Fibroblast of lung (primary cell): Measurements from ENCODE around the gene DNAJC8. TPM values are rescaled to one million over a fixed set of nuclear protein-coding genes. Genes with fewer than 3 reads are reported as not detected.

Experiments
- DNase-seq, 2 donors: peaks; one replicate each; pipeline versions ENCODE4 v3.0.0 to v3.0.0-alpha.2; 2010; ENCODE audit warnings: low read depth in 2 of 2
- H2AFZ ChIP-seq: 2 replicates; pipeline ENCODE4 v1.5.1; 2012; ENCODE audit warnings: low read length, control low read depth, inconsistent platforms
- H3K27ac ChIP-seq: 2 replicates; pipeline ENCODE4 v1.5.1; 2011; ENCODE audit warnings: low read length, control low read depth; ENCODE audit not compliant: insufficient read depth
- H3K27me3 ChIP-seq: 2 replicates; pipeline ENCODE4 v1.5.1; 2011; ENCODE audit warnings: mild to moderate bottlenecking, low read length; ENCODE audit not compliant: control insufficient read depth, insufficient read depth
- H3K36me3 ChIP-seq: 2 replicates; pipeline ENCODE4 v1.5.1; 2011; ENCODE audit warnings: low read length; ENCODE audit not compliant: control insufficient read depth, insufficient read depth
- H3K4me1 ChIP-seq: 2 replicates; pipeline ENCODE4 v1.5.1; 2011; ENCODE audit warnings: low read length; ENCODE audit not compliant: control insufficient read depth, insufficient read depth; ENCODE audit errors: extremely low read depth
- H3K4me2 ChIP-seq: 2 replicates; pipeline ENCODE4 v1.5.1; 2011; ENCODE audit warnings: low read length, control low read depth; ENCODE audit not compliant: insufficient read depth; ENCODE audit errors: extremely low read depth
- H3K4me3 ChIP-seq, 4 experiments: fragments of 200-600 bp in 1 of 4; sonication (generic) in 1 of 4; replicated peaks in 1 of 4; 2 replicates each; pipeline ENCODE4 v1.5.1; 2011 to 2016; ENCODE audit warnings: low read length in 4 of 4, low read depth in 3 of 4, mild to moderate bottlenecking in 3 of 4, control low read depth in 2 of 4, inconsistent platforms in 1 of 4, mixed read lengths in 1 of 4; ENCODE audit not compliant: insufficient read depth in 1 of 4; ENCODE audit errors: control extremely low read depth in 1 of 4
- H3K79me2 ChIP-seq: 2 replicates; pipeline ENCODE4 v1.5.1; 2012; ENCODE audit warnings: mild to moderate bottlenecking, low read length, inconsistent platforms; ENCODE audit not compliant: control insufficient read depth, insufficient read depth
- H3K9ac ChIP-seq: 2 replicates; pipeline ENCODE4 v1.5.1; 2011; ENCODE audit warnings: mild to moderate bottlenecking, low read length, control low read depth; ENCODE audit not compliant: insufficient read depth
- H3K9me3 ChIP-seq: 2 replicates; pipeline ENCODE4 v1.5.1; 2012; ENCODE audit warnings: low read depth, low read length; ENCODE audit not compliant: control insufficient read depth, insufficient read depth
- H4K20me1 ChIP-seq: 2 replicates; pipeline ENCODE4 v1.5.1; 2011; ENCODE audit warnings: low read length; ENCODE audit not compliant: control insufficient read depth, insufficient read depth; ENCODE audit errors: extremely low read depth
- EZH2 ChIP-seq: IDR thresholded peaks from 2 replicates; pipeline ENCODE4 v1.5.1; 2012; ENCODE audit warnings: low read length, control low read depth, mild to moderate bottlenecking; ENCODE audit errors: missing control alignments
- polyA plus RNA-seq, 2 donors: library from polyadenylated mRNA; depleted of rRNA in 1 of 2; stranded (reverse) in 1 of 2; unstranded in 1 of 2; fragments of >200 nt; gene quantifications; 2 replicates each; pipeline ENCODE4 v1.2.1, GENCODE V29; 2011 to 2012; ENCODE audit warnings: missing spikeins in 1 of 2
- total RNA-seq: library from RNA; depleted of rRNA; stranded (reverse); fragments of >200 nt; gene quantifications from 2 replicates; pipeline ENCODE4 v1.2.1, GENCODE V29; 2014
- TF ChIP-seq, protein P1 (sequence below), 2 donors: IDR thresholded peaks in 1 of 2; conservative IDR thresholded peaks in 1 of 2; 1 replicate in 1 of 2; 2 replicates in 1 of 2; pipeline ENCODE4 v1.5.1; 2011 to 2012; ENCODE audit warnings: low read length in 2 of 2, control low read depth in 1 of 2, inconsistent platforms in 1 of 2, low read depth in 1 of 2, mild to moderate bottlenecking in 1 of 2

The DNAJC8 gene
- total and polyA plus RNA-seq, 2 donors (not counting 1 experiment from before 2014, with no cell fraction given): 56.1 to 120 TPM

DNA sequence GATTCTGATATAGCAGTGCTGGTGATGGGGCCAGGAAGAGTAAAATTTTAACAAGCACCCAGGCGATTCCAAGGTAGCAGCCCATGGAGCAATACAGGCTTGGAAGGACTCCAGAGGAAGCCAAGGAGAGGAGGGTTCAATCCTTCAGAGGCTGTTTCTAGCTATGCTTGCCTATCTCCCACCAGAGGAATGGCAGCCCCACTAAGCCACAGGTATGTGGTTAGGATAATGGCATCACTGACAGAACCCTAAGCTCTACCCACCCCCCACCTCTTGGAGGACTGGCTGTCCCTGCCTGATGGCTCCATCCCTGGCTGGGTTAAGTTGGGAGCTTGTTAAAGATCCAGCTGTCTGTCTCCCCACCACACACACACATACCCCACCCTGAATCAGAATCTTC lies 37.0 kb downstream of the DNAJC8 start:
- Histone ChIP-seq H4K20me1 (no peaks in the 10 kb centered on the region), H3K79me2 (no peaks in the 10 kb centered on the region), H3K4me1 (no peaks in the 10 kb centered on the region), H3K36me3 (peaks cover 8% of the 10 kb centered on the region), H2AFZ (no peak overlapping the region), H3K9me3 (no peaks in the 10 kb centered on the region), H3K27ac (no peak overlapping the region), H3K4me3 (no peak overlapping the region), H3K27me3 (no peaks in the 10 kb centered on the region), H3K9ac (no peak overlapping the region), H3K4me2 (no peak overlapping the region)
- no peak for DNase-seq
- TF ChIP-seq, protein P1, sequence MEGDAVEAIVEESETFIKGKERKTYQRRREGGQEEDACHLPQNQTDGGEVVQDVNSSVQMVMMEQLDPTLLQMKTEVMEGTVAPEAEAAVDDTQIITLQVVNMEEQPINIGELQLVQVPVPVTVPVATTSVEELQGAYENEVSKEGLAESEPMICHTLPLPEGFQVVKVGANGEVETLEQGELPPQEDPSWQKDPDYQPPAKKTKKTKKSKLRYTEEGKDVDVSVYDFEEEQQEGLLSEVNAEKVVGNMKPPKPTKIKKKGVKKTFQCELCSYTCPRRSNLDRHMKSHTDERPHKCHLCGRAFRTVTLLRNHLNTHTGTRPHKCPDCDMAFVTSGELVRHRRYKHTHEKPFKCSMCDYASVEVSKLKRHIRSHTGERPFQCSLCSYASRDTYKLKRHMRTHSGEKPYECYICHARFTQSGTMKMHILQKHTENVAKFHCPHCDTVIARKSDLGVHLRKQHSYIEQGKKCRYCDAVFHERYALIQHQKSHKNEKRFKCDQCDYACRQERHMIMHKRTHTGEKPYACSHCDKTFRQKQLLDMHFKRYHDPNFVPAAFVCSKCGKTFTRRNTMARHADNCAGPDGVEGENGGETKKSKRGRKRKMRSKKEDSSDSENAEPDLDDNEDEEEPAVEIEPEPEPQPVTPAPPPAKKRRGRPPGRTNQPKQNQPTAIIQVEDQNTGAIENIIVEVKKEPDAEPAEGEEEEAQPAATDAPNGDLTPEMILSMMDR (conservative IDR thresholded peaks at IDR 0.05 in 1 of 2, IDR thresholded peaks at IDR 0.05 in 1 of 2; ENCODE audit: low read depth in 1 of 2, low read length in 2 of 2): no peak
- no peak for TF ChIP-seq EZH2

DNA sequence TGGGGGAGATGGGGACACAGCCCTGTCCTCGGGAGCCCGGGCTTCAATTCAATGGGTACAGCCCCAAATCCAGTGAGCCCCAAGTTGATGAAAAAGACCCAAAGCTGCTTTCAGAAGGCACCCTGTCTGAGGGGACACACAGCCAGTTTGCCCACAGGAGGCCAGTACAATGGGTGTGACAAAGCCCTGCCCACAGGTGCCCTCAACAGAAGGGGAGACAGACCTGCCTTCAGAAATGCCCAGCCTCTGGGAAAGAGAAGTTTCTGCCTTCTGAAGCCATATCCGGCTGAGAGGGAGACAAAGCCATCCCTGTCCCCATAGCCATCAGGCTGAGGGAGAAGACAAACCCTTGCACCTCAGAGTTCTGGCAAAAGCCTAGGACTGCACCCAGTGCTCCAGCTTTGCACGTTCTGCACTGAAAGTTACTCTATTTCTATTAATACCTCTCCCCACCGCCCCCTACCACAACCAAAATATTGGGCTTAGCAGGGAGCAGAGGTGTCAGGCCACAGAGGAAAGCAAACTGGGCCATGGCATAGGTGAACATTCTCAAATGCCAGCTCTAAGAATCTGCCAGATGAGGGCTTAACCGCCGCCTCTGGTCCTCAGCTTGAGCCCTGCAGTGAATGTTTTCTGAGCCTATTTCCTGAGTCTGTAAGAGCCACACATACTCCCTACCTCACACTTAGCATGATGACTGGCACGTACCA lies 38.3 kb downstream of the DNAJC8 start:
- Histone ChIP-seq H3K9me3 (no peaks in the 10 kb centered on the region), H2AFZ (no peak overlapping the region), H3K27me3 (no peaks in the 10 kb centered on the region), H3K4me2 (no peak overlapping the region), H3K27ac (no peak overlapping the region), H3K9ac (no peak overlapping the region), H3K4me1 (no peaks in the 10 kb centered on the region), H3K36me3 (peaks cover 7% of the 10 kb centered on the region), H3K4me3 (no peak overlapping the region), H3K79me2 (no peaks in the 10 kb centered on the region), H4K20me1 (no peaks in the 10 kb centered on the region)
- DNase-seq: no peak
- TF ChIP-seq, protein P1 (conservative IDR thresholded peaks at IDR 0.05 in 1 of 2, IDR thresholded peaks at IDR 0.05 in 1 of 2; ENCODE audit: low read depth in 1 of 2, low read length in 2 of 2): no peak
- TF ChIP-seq EZH2: no peak

DNA sequence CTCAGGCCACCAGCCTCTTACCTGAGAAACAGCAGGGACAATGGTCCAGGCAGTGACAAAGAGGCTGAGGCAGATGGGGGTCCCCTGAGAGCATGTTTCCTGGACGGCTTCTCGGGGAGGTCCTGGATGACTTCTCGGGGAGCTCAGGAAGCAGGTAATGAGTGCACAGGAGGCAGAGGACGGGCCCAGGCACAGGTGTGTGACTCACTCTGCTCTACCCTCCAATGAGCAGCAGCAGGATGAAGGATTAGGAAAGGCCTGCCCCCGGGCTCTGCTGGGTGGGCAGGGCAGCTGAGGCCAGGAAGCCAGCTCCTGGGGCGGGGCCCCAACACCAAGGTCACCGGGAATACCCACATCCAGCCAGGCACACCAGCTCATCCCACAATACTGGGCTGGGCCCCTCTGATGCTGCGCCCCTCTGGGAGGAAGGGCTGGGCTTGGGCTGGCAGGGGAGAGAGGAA lies 39.1 kb downstream of the DNAJC8 start:
- H3K27ac ChIP-seq: no peak overlapping the region
- H2AFZ ChIP-seq: no peak overlapping the region
- TF ChIP-seq, protein P1 (conservative IDR thresholded peaks at IDR 0.05 in 1 of 2, IDR thresholded peaks at IDR 0.05 in 1 of 2; ENCODE audit: low read depth in 1 of 2, low read length in 2 of 2): no peak
- TF ChIP-seq EZH2: no peak
- no peak overlapping the region for H3K9ac ChIP-seq
- no peaks in the 10 kb centered on the region for H3K4me1 ChIP-seq
- no peaks in the 10 kb centered on the region for H3K79me2 ChIP-seq
- DNase-seq: no peak
- peaks cover 1% of the 10 kb centered on the region for H3K36me3 ChIP-seq
- H3K27me3 ChIP-seq: no peaks in the 10 kb centered on the region
- no peak overlapping the region for H3K4me3 ChIP-seq
- H3K9me3 ChIP-seq: no peaks in the 10 kb centered on the region
- no peaks in the 10 kb centered on the region for H4K20me1 ChIP-seq
- H3K4me2 ChIP-seq: no peak overlapping the region
